ENCODE results near the gene KPNA1.

GRCh38 chr3:122383771-122384697 is 130.7 kb downstream of the KPNA1 start, which contains the start of gene FAM162A:
- no peak for TF ChIP-seq EZH2 (IDR thresholded peaks at IDR 0.05; ENCODE audit: borderline replicate concordance)
- TF ChIP-seq CTCF (IDR thresholded peaks at IDR 0.05; ENCODE audit: poor library complexity): peak; percentile 59
- no peak for TF ChIP-seq EZH2phosphoT487 (IDR thresholded peaks at IDR 0.05; ENCODE audit: low read depth, severe bottlenecking, unreplicated experiment)

Data from hepatocyte (in vitro differentiated cells).